ENCODE data around the gene ATP9A.
A peak's percentile ranks its signal among the peaks of the same experiment; 100 is the strongest.

ATP9A gene

DNA sequence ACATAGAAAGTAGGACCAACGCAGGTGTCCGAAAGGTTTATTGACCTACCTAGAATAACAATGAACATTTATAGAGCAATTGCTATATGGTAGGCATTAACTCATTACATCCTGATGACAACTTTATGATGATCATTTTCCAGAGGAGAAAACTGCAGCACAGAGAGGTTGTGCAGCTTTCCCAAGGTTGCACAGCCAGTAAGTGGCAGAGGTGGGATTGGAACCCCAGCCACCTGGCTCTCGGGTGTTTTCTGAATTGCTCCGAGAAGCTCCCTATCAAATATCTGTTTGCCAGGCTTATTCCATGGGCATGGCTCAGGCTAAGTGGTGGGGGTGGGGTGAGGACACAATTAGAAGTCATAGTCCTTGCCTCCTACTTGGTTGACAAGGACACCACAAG lies 201.6 kb downstream of the ATP9A start:
- no peak overlapping the region for H3K27ac ChIP-seq
- TF ChIP-seq, protein P1, sequence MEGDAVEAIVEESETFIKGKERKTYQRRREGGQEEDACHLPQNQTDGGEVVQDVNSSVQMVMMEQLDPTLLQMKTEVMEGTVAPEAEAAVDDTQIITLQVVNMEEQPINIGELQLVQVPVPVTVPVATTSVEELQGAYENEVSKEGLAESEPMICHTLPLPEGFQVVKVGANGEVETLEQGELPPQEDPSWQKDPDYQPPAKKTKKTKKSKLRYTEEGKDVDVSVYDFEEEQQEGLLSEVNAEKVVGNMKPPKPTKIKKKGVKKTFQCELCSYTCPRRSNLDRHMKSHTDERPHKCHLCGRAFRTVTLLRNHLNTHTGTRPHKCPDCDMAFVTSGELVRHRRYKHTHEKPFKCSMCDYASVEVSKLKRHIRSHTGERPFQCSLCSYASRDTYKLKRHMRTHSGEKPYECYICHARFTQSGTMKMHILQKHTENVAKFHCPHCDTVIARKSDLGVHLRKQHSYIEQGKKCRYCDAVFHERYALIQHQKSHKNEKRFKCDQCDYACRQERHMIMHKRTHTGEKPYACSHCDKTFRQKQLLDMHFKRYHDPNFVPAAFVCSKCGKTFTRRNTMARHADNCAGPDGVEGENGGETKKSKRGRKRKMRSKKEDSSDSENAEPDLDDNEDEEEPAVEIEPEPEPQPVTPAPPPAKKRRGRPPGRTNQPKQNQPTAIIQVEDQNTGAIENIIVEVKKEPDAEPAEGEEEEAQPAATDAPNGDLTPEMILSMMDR (conservative IDR thresholded peaks at IDR 0.05), result no peak

- TF ChIP-seq, protein P1 (conservative IDR thresholded peaks at IDR 0.05), result no peak
Measured at GRCh38 chr20:51565298-51566144, 202.7 kb downstream of the ATP9A start.

DNA sequence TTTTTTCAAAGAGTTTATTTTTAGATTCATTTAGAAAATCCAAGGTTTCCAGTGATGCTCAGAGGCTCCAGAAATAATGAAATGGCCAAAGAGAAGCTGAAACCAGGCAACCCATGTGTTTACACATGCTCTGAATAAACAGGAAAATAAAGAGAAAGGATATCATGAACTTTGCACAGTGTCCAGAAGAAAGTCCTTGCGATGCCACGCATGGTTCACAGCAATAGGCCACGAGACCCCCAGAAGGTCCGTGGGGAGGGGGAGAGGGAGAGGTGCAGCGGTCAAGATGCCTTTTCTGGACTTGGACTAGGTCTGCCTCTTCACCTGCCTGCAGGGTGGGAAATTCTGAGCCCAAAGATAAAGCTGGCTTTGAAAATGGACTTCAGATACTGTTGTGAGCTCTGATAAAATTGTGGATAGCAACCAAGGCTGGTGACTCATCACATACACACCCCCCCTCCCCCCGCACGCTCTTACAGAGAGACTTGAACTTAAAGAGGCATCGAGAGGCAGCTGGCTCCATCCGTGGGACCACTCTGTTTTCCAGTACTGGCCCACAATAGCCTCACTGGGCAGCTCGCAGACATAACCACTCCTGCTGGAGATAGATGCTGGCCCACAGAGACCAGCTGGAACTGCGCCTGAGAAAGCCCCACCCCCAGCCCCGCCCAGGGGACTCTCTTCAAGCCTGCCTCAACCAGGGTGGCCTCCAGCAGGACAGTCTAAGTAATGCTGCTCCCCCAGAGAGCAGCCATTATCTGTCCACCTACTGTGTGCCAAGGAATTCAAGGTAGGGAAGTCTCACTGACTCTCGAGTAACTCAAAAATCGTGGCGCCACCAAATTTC lies 204.5 kb downstream of the ATP9A start:
- peak overlapping the region; percentile 53; the same call in 1 of the 2 replicates for H3K27ac ChIP-seq
- TF ChIP-seq, protein P1 (conservative IDR thresholded peaks at IDR 0.05), result no peak

More at GRCh38 chr20:51565298-51566144, 202.7 kb downstream of the ATP9A start:
- H3K27ac ChIP-seq, result no peak overlapping the region

DNA sequence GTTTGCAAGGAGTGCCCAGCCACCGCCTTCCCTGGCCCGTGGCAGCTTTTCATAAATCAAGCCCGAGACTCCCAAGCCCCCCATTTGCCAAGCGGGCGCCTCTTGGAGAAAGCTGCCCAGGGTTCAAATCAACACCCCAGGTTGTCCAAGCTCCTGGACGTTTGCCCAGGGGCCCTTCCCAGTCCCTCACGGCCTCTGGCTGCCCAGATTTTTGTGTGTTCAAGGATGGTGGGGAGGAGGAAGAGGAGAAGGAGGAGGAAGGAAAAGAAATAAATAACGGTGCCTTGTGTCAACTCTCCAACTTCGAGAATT lies 205.1 kb downstream of the ATP9A start:
- TF ChIP-seq, protein P1 (conservative IDR thresholded peaks at IDR 0.05), result no peak
- H3K27ac ChIP-seq, result peak overlapping the region; percentile 53; the same call in 1 of the 2 replicates

DNA sequence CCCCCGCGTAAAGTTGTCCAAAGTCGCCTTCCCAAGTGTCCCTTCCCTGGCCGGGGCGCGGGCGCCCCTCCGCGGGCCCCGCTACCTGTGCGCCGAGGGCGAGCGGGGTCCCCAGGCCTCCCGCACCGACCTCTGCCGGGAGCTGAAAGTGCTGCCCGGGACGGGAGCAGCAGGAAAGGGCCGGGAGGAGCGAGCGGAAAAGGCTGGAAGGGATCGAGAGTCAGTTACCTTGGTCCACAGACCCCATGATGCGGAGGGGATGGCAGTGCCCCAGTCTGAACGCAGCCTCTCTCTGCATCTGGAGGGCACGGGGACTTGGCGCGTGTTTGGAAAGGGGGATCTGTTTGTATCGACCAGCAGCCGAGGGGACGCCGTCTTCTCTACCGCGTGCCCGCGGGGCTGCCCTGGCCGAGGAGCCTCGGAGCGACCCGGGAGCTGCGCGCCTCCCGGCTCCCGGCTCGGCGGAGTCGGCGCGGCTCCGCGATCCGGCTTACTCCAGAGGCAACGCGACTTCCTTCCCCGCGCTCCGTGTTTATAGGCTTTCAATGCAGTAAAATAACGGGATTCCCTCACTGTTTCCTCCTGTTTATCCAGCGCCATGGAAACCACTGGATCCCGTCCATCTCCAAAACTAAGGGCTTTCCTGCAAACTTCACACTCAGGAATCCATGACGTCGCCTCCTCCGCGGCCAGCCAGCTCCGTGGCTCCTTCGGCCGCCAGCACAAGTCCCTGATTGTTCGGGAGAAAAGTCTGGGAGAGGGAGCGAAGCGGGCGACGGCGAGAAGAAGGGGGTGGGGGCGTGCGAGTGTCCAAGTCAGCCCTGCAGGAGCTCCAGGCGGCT lies 205.6 kb downstream of the ATP9A start:
- H3K27ac ChIP-seq, result peak overlapping the region; percentile 53
- TF ChIP-seq, protein P1 (conservative IDR thresholded peaks at IDR 0.05), result peak; percentile 35

GRCh38 chr20:51562027-51562331 lies 206.2 kb downstream of the ATP9A start:
- peak overlapping the region; percentile 53 for H3K27ac ChIP-seq
- TF ChIP-seq, protein P1 (conservative IDR thresholded peaks at IDR 0.05), result no peak

All from VCaP (cell line).